ENCODE data around the gene PNKD. TPM values are rescaled to one million over a fixed set of nuclear protein-coding genes. Genes with fewer than 3 reads are reported as not detected.
A peak's percentile ranks its signal among the peaks of the same experiment; 100 is the strongest.

PNKD gene
- total RNA-seq, 1 donor from 2014 or later, result 13.5 TPM

DNA sequence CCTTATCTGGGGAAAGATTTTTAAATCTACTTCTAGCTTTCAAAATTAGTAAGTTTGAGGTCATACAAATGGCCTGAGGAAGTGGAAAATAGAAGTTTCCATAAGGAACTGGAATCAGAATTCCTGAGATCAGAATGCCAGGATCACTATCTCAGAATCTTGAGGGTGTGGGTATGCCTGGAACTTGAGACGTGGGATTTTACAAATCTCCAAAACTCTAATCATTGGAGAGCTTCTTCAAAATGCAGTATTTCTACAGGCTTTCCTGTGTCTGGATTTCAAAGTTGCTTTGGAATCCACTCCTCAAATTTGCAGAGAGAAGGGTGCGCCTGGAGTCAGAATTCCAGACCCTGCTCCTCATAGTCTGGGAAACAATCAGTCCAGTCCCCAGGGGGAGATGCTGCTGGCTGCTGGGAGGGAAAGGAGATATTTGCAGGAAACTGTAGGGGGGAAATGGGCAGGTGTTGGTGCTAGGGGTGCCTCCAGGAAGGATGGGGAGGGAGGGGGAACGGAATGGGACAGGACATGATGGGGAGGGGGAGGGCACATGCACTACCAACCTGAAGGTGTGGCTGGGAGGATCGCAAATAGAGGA is 55.3 kb downstream of the PNKD start:
- no peak overlapping the region for H3K9ac ChIP-seq
- peaks cover 23% of the 10 kb centered on the region for H3K27me3 Mint-ChIP-seq (ENCODE audit: insufficient read depth, low read depth)
- no peak for DNase-seq (ENCODE audit: low spot score)
- TF ChIP-seq EZH2 (IDR thresholded peaks at IDR 0.05) (no peak), EZH2phosphoT487 (IDR thresholded peaks at IDR 0.05) (no peak)
- TF ChIP-seq, protein P1, sequence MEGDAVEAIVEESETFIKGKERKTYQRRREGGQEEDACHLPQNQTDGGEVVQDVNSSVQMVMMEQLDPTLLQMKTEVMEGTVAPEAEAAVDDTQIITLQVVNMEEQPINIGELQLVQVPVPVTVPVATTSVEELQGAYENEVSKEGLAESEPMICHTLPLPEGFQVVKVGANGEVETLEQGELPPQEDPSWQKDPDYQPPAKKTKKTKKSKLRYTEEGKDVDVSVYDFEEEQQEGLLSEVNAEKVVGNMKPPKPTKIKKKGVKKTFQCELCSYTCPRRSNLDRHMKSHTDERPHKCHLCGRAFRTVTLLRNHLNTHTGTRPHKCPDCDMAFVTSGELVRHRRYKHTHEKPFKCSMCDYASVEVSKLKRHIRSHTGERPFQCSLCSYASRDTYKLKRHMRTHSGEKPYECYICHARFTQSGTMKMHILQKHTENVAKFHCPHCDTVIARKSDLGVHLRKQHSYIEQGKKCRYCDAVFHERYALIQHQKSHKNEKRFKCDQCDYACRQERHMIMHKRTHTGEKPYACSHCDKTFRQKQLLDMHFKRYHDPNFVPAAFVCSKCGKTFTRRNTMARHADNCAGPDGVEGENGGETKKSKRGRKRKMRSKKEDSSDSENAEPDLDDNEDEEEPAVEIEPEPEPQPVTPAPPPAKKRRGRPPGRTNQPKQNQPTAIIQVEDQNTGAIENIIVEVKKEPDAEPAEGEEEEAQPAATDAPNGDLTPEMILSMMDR (IDR thresholded peaks at IDR 0.05), result no peak
- peaks cover 4% of the 10 kb centered on the region for H3K79me2 ChIP-seq (ENCODE audit: low read depth)
- peak overlapping the region; percentile 30 for H3K4me3 Mint-ChIP-seq
- no peak overlapping the region for H3K4me3 ChIP-seq
- H3K36me3 Mint-ChIP-seq, result no peaks in the 10 kb centered on the region
- no peaks in the 10 kb centered on the region for H3K36me3 ChIP-seq
- H3K27me3 ChIP-seq, result no peaks in the 10 kb centered on the region
- H3K27ac ChIP-seq, result no peak overlapping the region
- H4K20me1 ChIP-seq (ENCODE audit: low read depth), result no peaks in the 10 kb centered on the region
- H3K9me3 Mint-ChIP-seq, result peaks cover 3% of the 10 kb centered on the region
- peaks cover 29% of the 10 kb centered on the region for H3F3A ChIP-seq (ENCODE audit: low read depth)
- H2AFZ ChIP-seq (replicated peaks), result no peak overlapping the region
- H3K4me1 Mint-ChIP-seq, result peaks cover 59% of the 10 kb centered on the region
- H3K9me3 ChIP-seq (ENCODE audit: low read depth), result no peaks in the 10 kb centered on the region
- peak overlapping the region; percentile 56 for H3K4me2 ChIP-seq
- peaks cover 45% of the 10 kb centered on the region for H3K4me1 ChIP-seq
- H3K27ac Mint-ChIP-seq, result no peak overlapping the region

- no peak for TF ChIP-seq EZH2phosphoT487 (IDR thresholded peaks at IDR 0.05)
- TF ChIP-seq, protein P1 (IDR thresholded peaks at IDR 0.05), result no peak
- TF ChIP-seq EZH2 (IDR thresholded peaks at IDR 0.05), result no peak
- no peaks in the 10 kb centered on the region for H3K36me3 Mint-ChIP-seq
- Histone ChIP-seq H2AFZ (replicated peaks) (no peak overlapping the region), H3F3A (ENCODE audit: low read depth) (peaks cover 29% of the 10 kb centered on the region), H3K4me1 (peaks cover 45% of the 10 kb centered on the region), H3K9me3 (ENCODE audit: low read depth) (no peaks in the 10 kb centered on the region), H3K4me2 (peak overlapping the region; percentile 56), H4K20me1 (ENCODE audit: low read depth) (no peaks in the 10 kb centered on the region), H3K9ac (no peak overlapping the region), H3K27me3 (no peaks in the 10 kb centered on the region), H3K36me3 (no peaks in the 10 kb centered on the region), H3K79me2 (ENCODE audit: low read depth) (peaks cover 4% of the 10 kb centered on the region), H3K4me3 (no peak overlapping the region), H3K27ac (no peak overlapping the region)
- peaks cover 3% of the 10 kb centered on the region for H3K9me3 Mint-ChIP-seq
- peaks cover 55% of the 10 kb centered on the region for H3K4me1 Mint-ChIP-seq
- no peak overlapping the region for H3K4me3 Mint-ChIP-seq
- no peak for DNase-seq (ENCODE audit: low spot score)
- H3K27ac Mint-ChIP-seq, result no peak overlapping the region
- peaks cover 20% of the 10 kb centered on the region for H3K27me3 Mint-ChIP-seq (ENCODE audit: insufficient read depth, low read depth)
Observed at GRCh38 chr2:218326315-218326714, 56.0 kb downstream of the PNKD start.

DNA sequence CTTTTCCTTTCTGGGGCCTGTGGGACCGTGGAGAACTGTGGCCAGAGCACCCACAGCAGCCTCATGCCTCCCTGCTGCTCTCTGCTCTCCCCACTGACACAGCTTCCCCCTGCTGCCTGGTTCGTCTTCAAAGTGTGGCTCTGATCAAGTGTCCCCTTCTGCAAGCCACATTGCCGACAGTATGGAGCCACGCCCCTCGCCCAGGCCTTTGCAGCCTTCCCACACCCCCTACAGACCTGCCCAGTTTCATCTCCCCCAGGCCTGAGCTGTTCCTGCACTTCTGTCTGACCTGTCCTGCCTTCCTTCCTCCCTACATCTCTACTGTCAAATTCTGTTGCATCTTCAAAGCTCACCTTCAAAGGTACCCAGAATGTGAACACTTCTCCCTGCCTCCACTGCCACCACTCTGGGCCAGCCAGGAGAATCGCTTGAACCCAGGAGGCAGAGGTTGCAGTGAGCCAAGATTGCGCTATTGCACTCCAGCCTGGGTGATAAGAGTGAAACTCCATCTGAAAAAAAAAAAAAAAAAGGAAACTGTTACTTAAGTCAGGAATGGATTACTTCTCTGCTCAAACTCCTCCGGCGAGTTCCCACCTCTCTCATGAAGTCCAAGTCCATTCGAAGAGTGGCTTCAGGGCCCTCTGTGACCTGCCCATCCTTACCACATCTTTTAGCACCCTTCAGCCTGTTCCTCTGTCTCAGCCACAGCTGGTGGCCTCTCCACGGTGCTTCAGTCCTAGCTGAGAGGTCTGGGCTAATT is 57.3 kb downstream of the PNKD start:
- Histone ChIP-seq H3K27me3 (no peaks in the 10 kb centered on the region), H3K79me2 (ENCODE audit: low read depth) (peaks cover 4% of the 10 kb centered on the region), H3K36me3 (no peaks in the 10 kb centered on the region), H3K4me3 (no peak overlapping the region), H2AFZ (replicated peaks) (no peak overlapping the region), H3K27ac (no peak overlapping the region), H4K20me1 (ENCODE audit: low read depth) (no peaks in the 10 kb centered on the region), H3K9me3 (ENCODE audit: low read depth) (no peaks in the 10 kb centered on the region), H3K9ac (no peak overlapping the region), H3K4me1 (peaks cover 45% of the 10 kb centered on the region), H3F3A (ENCODE audit: low read depth) (peaks cover 22% of the 10 kb centered on the region), H3K4me2 (no peak overlapping the region)
- Mint-ChIP-seq H3K27ac (no peak overlapping the region), H3K4me1 (peaks cover 52% of the 10 kb centered on the region), H3K36me3 (no peaks in the 10 kb centered on the region), H3K9me3 (no peaks in the 10 kb centered on the region), H3K4me3 (no peak overlapping the region), H3K27me3 (ENCODE audit: insufficient read depth, low read depth) (peaks cover 19% of the 10 kb centered on the region)
- DNase-seq (ENCODE audit: low spot score), result no peak
- TF ChIP-seq EZH2phosphoT487 (IDR thresholded peaks at IDR 0.05) (no peak), EZH2 (IDR thresholded peaks at IDR 0.05) (no peak)
- TF ChIP-seq, protein P1 (IDR thresholded peaks at IDR 0.05), result no peak

Measured in neural progenitor cell (in vitro differentiated cells).